Trophoblast cell (in vitro differentiated cells and primary cell): ENCODE measurements around the gene TSHZ1.

ENCODE experiments used
- DNase-seq, 2 donors: peaks; one replicate each; pipeline ENCODE4 v3.0.0-alpha.2; 2016
- H2AFZ ChIP-seq: 2 replicates; pipeline ENCODE4 v1.6.1; 2013; ENCODE audit warnings: low read length, moderate library complexity, mild to moderate bottlenecking; ENCODE audit not compliant: insufficient read depth, poor library complexity
- H2AK5ac ChIP-seq: 2 replicates; pipeline ENCODE4 v1.6.1; 2013; ENCODE audit warnings: mild to moderate bottlenecking, low read length
- H2BK120ac ChIP-seq: 2 replicates; pipeline ENCODE4 v1.6.1; 2013; ENCODE audit warnings: low read length, mild to moderate bottlenecking, moderate library complexity; ENCODE audit not compliant: insufficient read depth, poor library complexity
- H2BK12ac ChIP-seq: 2 replicates; pipeline ENCODE4 v1.6.1; 2013; ENCODE audit warnings: mild to moderate bottlenecking, low read length, moderate library complexity
- H2BK5ac ChIP-seq: 2 replicates; pipeline ENCODE4 v1.6.1; 2013; ENCODE audit warnings: low read length, low read depth, moderate library complexity, mild to moderate bottlenecking; ENCODE audit not compliant: poor library complexity
- H3K14ac ChIP-seq: 2 replicates; pipeline ENCODE4 v1.6.1; 2013; ENCODE audit warnings: mild to moderate bottlenecking, low read length
- H3K18ac ChIP-seq: 2 replicates; pipeline ENCODE4 v1.6.1; 2013; ENCODE audit warnings: mild to moderate bottlenecking, low read length
- H3K23ac ChIP-seq: 2 replicates; pipeline ENCODE4 v1.6.1; 2013; ENCODE audit warnings: low read length
- H3K27ac ChIP-seq: 2 replicates; pipeline ENCODE4 v1.5.1; 2013; ENCODE audit warnings: low read depth, mild to moderate bottlenecking, inconsistent platforms, low read length, moderate library complexity
- H3K27me3 ChIP-seq: 2 replicates; pipeline ENCODE4 v1.6.1; 2013; ENCODE audit warnings: inconsistent platforms, mild to moderate bottlenecking, low read length, moderate library complexity; ENCODE audit not compliant: insufficient read depth
- H3K36me3 ChIP-seq, 2 experiments: 1 replicate in 1 of 2; 2 replicates in 1 of 2; pipeline ENCODE4 v1.6.1; 2013; ENCODE audit warnings: low read length in 2 of 2, mild to moderate bottlenecking in 2 of 2, moderate library complexity in 1 of 2; ENCODE audit not compliant: insufficient read depth in 2 of 2, control insufficient read depth in 1 of 2
- H3K4ac ChIP-seq: 2 replicates; pipeline ENCODE4 v1.6.1; 2013; ENCODE audit warnings: low read depth, mild to moderate bottlenecking, low read length, moderate library complexity
- H3K4me1 ChIP-seq, 2 experiments: 1 replicate in 1 of 2; 2 replicates in 1 of 2; pipeline ENCODE4 v1.6.1; 2013; ENCODE audit warnings: low read length in 2 of 2, mild to moderate bottlenecking in 2 of 2, moderate library complexity in 1 of 2; ENCODE audit not compliant: insufficient read depth in 2 of 2, control insufficient read depth in 1 of 2
- H3K4me2 ChIP-seq: 2 replicates; pipeline ENCODE4 v1.6.1; 2013; ENCODE audit warnings: inconsistent platforms, mild to moderate bottlenecking, low read length, moderate library complexity
- H3K4me3 ChIP-seq: 2 replicates; pipeline ENCODE4 v1.5.1; 2013; ENCODE audit warnings: mild to moderate bottlenecking, low read depth, low read length, inconsistent platforms
- H3K79me1 ChIP-seq: one replicate; pipeline ENCODE4 v1.6.1; 2013; ENCODE audit warnings: low read length
- H3K79me2 ChIP-seq: 2 replicates; pipeline ENCODE4 v1.6.1; 2013; ENCODE audit warnings: low read length, mild to moderate bottlenecking; ENCODE audit not compliant: control insufficient read depth, insufficient read depth, poor library complexity
- H3K9ac ChIP-seq: 2 replicates; pipeline ENCODE4 v1.6.1; 2013; ENCODE audit warnings: mild to moderate bottlenecking, low read length
- H3K9me3 ChIP-seq: 2 replicates; pipeline ENCODE4 v1.6.1; 2013; ENCODE audit warnings: low read depth, mild to moderate bottlenecking, control low read depth, inconsistent platforms, low read length; ENCODE audit not compliant: insufficient read depth
- H4K12ac ChIP-seq: 2 replicates; pipeline ENCODE4 v1.6.1; 2013; ENCODE audit warnings: low read depth, mild to moderate bottlenecking, low read length, moderate library complexity
- H4K8ac ChIP-seq: 2 replicates; pipeline ENCODE4 v1.6.1; 2013; ENCODE audit warnings: low read depth, mild to moderate bottlenecking, low read length, moderate library complexity
- H4K91ac ChIP-seq: one replicate; pipeline ENCODE4 v1.6.1; 2013; ENCODE audit warnings: low read depth, mild to moderate bottlenecking, low read length, moderate library complexity
- WGBS: extraction: QIAGEN DNeasy Blood & Tissue Kit; methylation state at CpG from one replicate; pipeline ENCODE4 v1.1.7; 2013; ENCODE audit warnings: missing lambda C conversion rate; ENCODE audit not compliant: insufficient read length, insufficient coverage; ENCODE audit errors: extremely low coverage; 5-methylcytosine and 5-hydroxymethylcytosine counted together

The TSHZ1 gene

DNA sequence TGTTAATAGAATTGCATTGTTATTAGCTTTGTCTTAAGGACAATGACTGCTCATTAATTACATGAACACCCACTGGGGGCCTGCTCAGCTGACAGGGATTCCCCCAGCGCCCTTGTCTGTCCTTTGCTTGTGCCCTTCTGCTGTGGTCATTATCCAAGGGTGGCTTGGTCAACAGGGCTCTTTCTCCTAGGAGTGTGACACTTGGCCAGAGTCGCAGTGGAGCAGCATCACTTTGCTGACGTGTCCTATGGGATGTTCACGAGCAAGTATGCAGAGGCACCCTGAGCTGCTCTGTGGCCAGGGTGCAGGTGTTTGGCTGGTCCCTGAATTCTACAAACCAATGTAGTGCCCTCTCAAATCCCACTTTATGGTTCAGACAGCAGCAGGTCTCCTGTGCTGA, 47.6 kb upstream of the TSHZ1 start:
- WGBS: no CpG with 5 or more reads among the region's 4 CpGs
- DNase-seq: no peak
- Histone ChIP-seq H3K27ac (no peak overlapping the region), H3K23ac (no peak overlapping the region), H3K9me3 (peaks cover 1% of the 10 kb centered on the region), H3K36me3 (no peaks in the 10 kb centered on the region), H3K14ac (no peak overlapping the region), H3K4me3 (no peak overlapping the region), H2AK5ac (no peak overlapping the region), H3K9ac (no peak overlapping the region), H2BK12ac (no peak overlapping the region), H3K79me2 (no peaks in the 10 kb centered on the region), H3K4me1 (no peaks in the 10 kb centered on the region), H3K4ac (no peak overlapping the region), H2BK5ac (no peak overlapping the region), H3K27me3 (no peaks in the 10 kb centered on the region), H3K18ac (no peak overlapping the region), H4K8ac (no peak overlapping the region), H4K91ac (no peak overlapping the region), H3K4me2 (no peak overlapping the region), H2AFZ (no peak overlapping the region), H2BK120ac (no peak overlapping the region), H3K79me1 (no peaks in the 10 kb centered on the region), H4K12ac (no peak overlapping the region)

DNA sequence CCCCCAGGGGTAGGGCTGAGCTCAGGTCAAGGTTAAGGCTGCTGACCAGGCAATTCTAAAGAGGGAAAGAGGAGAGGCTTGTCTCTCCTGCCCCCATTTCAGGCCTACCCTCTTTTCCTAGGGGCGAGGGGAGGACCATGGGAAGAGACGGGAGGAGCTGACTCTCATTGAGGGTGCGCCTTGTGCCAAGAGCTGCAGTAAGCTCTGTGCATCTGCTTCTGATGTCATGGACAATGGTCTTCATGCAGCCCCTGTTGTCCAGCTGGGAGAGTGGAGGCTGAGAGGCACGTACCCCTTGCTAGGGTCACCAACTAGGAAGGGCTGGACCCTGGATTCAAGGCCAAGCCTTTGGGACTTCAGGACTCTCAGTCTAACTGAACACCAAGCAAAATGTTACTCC, 46.9 kb upstream of the TSHZ1 start:
- no peaks in the 10 kb centered on the region for H3K79me1 ChIP-seq
- no peak overlapping the region for H3K14ac ChIP-seq
- no peak overlapping the region for H3K27ac ChIP-seq
- no peak overlapping the region for H3K23ac ChIP-seq
- no peak overlapping the region for H2BK12ac ChIP-seq
- H3K9me3 ChIP-seq: peaks cover 1% of the 10 kb centered on the region
- H3K4me3 ChIP-seq: no peak overlapping the region
- H2BK5ac ChIP-seq: no peak overlapping the region
- no peak overlapping the region for H2AK5ac ChIP-seq
- H3K4ac ChIP-seq: no peak overlapping the region
- no peak overlapping the region for H4K8ac ChIP-seq
- H4K91ac ChIP-seq: no peak overlapping the region
- no peak overlapping the region for H3K4me2 ChIP-seq
- H3K9ac ChIP-seq: no peak overlapping the region
- no peaks in the 10 kb centered on the region for H3K4me1 ChIP-seq
- no peak overlapping the region for H4K12ac ChIP-seq
- no CpG with 5 or more reads among the region's 4 CpGs for WGBS
- DNase-seq: no peak
- no peak overlapping the region for H3K18ac ChIP-seq
- H3K79me2 ChIP-seq: no peaks in the 10 kb centered on the region
- H3K27me3 ChIP-seq: no peaks in the 10 kb centered on the region
- no peak overlapping the region for H2AFZ ChIP-seq
- no peak overlapping the region for H2BK120ac ChIP-seq
- H3K36me3 ChIP-seq: no peaks in the 10 kb centered on the region

GRCh38 chr18:75164479-75164878, 46.1 kb upstream of the TSHZ1 start:
- Histone ChIP-seq H3K4me3 (no peak overlapping the region), H4K12ac (no peak overlapping the region), H4K8ac (no peak overlapping the region), H3K9ac (no peak overlapping the region), H3K4ac (no peak overlapping the region), H3K23ac (no peak overlapping the region), H4K91ac (no peak overlapping the region), H3K18ac (no peak overlapping the region), H3K14ac (no peak overlapping the region), H3K9me3 (peaks cover 1% of the 10 kb centered on the region), H3K4me2 (no peak overlapping the region), H2BK5ac (no peak overlapping the region), H2BK120ac (no peak overlapping the region), H2AK5ac (no peak overlapping the region), H3K79me2 (no peaks in the 10 kb centered on the region), H3K79me1 (no peaks in the 10 kb centered on the region), H3K27ac (no peak overlapping the region), H3K36me3 (no peaks in the 10 kb centered on the region), H2BK12ac (no peak overlapping the region), H3K4me1 (no peaks in the 10 kb centered on the region), H2AFZ (no peak overlapping the region), H3K27me3 (no peaks in the 10 kb centered on the region)
- DNase-seq: no peak
- WGBS: no CpG with 5 or more reads among the region's 3 CpGs

GRCh38 chr18:75165926-75166325, 44.7 kb upstream of the TSHZ1 start:
- Histone ChIP-seq H3K27me3 (no peaks in the 10 kb centered on the region), H2BK5ac (no peak overlapping the region), H3K4me1 (no peaks in the 10 kb centered on the region), H3K14ac (no peak overlapping the region), H3K9me3 (peaks cover 1% of the 10 kb centered on the region), H3K4me2 (no peak overlapping the region), H3K36me3 (no peaks in the 10 kb centered on the region), H3K79me1 (no peaks in the 10 kb centered on the region), H2AK5ac (no peak overlapping the region), H2BK12ac (no peak overlapping the region), H3K27ac (no peak overlapping the region), H2BK120ac (no peak overlapping the region), H4K91ac (no peak overlapping the region), H3K4me3 (no peak overlapping the region), H3K9ac (no peak overlapping the region), H3K23ac (no peak overlapping the region), H3K4ac (no peak overlapping the region), H3K18ac (no peak overlapping the region), H3K79me2 (no peaks in the 10 kb centered on the region), H2AFZ (no peak overlapping the region), H4K8ac (no peak overlapping the region), H4K12ac (no peak overlapping the region)
- no peak for DNase-seq
- no CpG with 5 or more reads among the region's 8 CpGs for WGBS
